Loucy (cell line): ENCODE measurements around the gene AMBRA1.

Experiments
- CTCF ChIP-seq: fragments of 200-600 bp; sonication (generic); conservative IDR thresholded peaks from 2 replicates; pipeline ENCODE4 v1.5.1; 2014; ENCODE audit warnings: mild to moderate bottlenecking, antibody characterized with exemption, low read length
- EZH2phosphoT487 ChIP-seq: fragments of 200-600 bp; IDR thresholded peaks from 2 replicates; pipeline ENCODE4 v1.6.1; 2018; ENCODE audit warnings: antibody characterized with exemption, mild to moderate bottlenecking, moderate library complexity, borderline replicate concordance

GRCh38 chr11:46508360-46508759 lies 85.5 kb downstream of the AMBRA1 start:
- TF ChIP-seq CTCF (no peak), EZH2phosphoT487 (no peak)
